ENCODE measurements around the gene GALP.
"Not testable (repeated sequence)": the region's sequence is repeated elsewhere in the genome, so short reads cannot be mapped to it uniquely, and the experiment has no call there.

The GALP gene

GRCh38 chr19:56175861-56176307 is at the start of gene GALP:
Gene GALP, plus strand, starts transcription at chr19:56176008. Its CDS starts 1,101 bp downstream, at chr19:56177109.
- DNase-seq, result not testable (repeated sequence)

GRCh38 chr19:56126983-56127780 is 48.6 kb upstream of the GALP start:
- DNase-seq, result no peak

DNA sequence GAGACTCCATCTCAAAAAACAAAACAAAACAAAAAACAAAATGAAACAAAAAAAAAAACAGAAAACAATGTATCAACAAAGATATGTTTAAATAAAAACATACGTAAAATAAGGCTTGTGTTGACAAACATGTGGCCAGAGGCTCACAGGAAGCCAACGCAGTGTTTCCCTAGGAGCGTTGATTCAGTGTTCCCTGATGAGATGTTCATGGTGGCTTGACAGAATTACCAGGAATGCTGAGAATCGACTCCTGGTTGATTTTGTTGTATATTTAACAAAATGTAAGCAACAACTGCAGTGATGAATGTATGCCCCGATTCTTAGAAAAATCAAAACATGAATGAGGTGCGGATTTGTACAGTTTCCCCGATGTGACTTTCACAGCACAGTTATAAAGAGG is 45.8 kb upstream of the GALP start:
- no peak for DNase-seq

- no peak for DNase-seq
Observed at GRCh38 chr19:56131651-56132050, 44.2 kb upstream of the GALP start.

DNA sequence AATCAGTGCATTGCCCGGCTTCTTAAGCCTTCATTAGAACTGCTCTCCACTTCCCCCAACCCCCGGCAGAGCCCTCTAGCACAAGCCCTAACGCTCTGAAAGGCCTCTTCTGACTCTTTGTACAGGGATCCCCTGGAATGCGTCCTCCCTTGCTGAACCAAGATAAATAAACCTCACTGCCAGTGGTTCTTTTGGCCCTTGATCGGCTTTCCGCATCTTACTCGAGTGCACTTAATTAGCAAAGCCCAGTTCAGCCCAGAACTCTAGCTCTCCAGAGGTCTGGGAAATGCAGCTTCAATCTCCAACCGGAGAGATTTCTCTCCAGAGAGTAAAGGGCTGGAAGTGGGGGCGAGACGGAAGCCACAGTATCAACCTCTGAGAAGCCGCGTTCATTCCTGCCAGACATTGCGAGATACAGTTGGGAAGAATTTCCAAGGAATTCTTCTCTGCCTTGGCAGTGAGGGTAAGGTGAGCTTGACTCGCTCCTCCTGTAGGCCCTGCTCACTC is 43.4 kb upstream of the GALP start:
- DNase-seq, result no peak

DNA sequence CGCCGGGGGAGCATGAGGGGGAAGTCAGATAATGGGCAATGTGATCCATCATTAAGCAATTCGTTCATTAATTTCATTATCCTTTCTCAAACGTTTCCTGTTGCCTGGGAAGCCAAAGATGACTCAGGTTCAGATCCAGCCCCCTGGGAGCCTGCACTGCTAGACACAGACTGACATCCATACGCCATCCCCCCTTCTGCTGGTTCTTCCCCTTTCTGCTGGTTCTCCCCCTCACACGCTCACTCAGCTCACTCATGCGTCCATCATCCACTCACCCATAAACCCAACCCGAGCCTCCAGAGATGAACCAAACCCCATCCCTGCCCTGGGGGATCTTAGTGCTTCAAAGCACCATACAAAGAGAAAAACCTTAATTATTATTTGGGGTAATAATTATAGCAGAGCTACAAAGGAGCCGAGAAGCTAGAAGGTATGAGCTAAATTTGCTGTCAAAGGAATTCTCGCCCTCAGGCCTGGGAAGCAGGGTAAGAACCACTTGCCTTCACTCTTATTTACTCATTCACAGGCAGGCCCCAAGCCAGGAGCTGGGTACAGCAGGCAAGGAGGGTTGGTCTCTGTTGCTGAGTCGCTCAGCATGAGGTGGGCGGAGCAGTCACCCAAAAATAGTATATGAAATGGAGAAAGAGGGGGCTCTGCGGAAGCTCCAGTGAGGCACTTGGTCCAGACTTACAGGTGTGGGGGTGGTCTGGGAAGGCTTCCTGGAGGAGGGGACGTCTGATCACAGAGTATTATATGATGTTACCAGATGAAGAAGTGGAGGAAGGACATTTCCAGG is 41.8 kb upstream of the GALP start:
- no peak for DNase-seq

- DNase-seq, result no peak
Observed at GRCh38 chr19:56134654-56134921, 41.2 kb upstream of the GALP start.

DNA sequence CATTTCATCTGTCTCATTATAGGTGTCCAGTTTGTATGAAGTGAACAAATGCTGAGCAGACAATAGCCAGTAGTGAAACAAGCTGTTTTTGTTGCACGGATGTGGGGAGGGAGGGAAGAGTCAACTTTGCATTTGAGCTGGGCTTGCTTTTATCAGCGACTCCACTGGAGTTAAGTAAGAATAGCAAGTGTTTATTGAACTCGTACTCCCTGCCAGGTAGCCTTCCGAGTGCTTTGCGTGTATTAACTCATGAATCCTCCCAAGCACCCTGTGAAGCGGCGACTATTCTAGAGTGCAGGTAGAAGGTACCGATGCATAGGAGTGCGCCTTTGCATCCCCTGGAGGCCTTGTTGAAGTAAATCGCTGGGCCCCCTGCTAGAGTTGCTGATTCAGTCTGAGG is 39.4 kb upstream of the GALP start:
- no peak for DNase-seq

GRCh38 chr19:56137405-56137804 is 38.4 kb upstream of the GALP start:
- no peak for DNase-seq

DNA sequence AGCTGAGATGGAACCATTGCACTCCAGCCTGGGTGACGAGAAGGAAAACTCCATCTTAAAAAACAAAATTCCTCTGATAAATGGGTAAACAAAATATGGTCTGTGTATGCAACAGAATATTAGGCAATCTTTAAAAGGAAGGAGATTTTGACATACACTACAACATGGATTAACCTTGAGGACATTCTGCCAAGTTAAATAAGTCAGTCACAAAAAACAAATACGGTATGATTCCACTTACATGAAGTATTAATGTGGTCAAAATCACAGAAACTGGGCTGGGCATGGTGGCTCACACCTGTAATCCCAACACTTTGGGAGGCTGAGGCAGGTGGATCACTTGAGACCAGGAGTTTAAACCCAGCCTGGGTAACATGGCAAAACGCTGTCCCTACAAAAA is 37.7 kb upstream of the GALP start:
- DNase-seq, result no peak

DNA sequence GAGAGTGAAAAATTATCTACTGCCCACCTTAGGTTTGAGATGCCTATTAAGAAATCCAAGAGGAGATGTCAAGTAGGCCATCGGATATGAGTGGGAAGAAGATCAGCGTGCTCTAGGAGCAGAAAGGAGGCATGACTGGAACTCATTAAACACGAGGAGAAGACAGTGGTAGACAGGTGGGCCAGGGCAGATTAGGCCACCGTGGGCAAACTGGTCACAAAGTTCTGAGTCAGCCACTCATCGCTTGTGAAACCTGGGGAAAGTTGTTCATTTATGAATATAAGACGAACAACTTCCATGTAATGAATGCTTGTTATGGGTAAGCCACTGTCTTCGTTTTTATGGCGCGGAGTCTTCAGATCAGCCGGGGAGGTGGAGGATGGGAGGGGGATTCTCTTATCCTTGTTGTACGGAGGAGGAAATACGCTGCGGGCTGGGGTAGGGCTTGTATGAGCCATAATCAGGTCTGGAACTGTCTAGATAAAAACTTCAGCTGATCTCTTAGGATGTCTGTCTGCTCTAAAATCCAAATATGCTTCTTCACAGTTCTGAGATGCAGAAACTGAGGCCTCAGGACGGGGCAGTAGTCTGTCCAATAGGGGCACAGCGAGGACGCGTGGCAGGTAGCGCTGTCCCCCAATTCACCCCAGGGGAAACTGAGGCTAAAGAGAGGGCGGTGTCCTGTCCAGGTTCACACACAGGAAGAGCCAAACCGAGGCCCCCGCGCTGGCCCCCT is 35.8 kb upstream of the GALP start:
- DNase-seq, result no peak

GRCh38 chr19:56140583-56141416 is 35.0 kb upstream of the GALP start, which contains the start of gene ZNF444:
Gene ZNF444, plus strand, starts transcription at chr19:56141287. Its CDS starts 5,625 bp downstream, at chr19:56146912.
- peak; percentile 91 for DNase-seq

DNA sequence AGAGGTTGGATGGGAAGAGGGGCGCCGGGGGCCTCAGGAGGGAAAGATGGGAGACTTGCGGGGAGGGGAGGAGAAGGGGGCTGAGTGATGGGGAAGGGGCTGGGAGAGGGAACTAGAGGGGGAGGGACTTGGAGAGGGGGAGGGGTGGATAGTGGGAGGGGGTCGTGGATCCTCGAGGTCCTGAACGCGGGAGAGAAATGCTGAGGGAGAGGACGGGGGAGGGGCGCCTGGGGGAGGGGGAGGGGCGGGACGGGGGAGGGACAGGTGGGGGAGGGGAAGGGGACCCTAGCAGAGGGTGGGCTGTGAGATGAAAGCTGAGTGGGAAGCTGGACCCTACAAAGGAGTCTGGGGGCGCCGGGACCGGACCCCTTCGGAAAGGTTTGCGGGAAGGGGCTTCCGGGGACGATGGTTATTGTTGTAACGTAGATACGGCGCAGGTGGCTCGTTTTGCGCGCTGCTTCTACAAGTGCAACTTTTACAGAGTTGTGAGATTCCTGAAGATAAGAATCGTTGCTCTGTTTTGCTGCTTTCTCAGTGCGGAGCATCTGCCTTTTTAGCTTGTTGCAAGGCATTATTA is 34.3 kb upstream of the GALP start:
- no peak for DNase-seq

- no peak for DNase-seq
Observed at GRCh38 chr19:56142087-56142787, 33.6 kb upstream of the GALP start.

DNA sequence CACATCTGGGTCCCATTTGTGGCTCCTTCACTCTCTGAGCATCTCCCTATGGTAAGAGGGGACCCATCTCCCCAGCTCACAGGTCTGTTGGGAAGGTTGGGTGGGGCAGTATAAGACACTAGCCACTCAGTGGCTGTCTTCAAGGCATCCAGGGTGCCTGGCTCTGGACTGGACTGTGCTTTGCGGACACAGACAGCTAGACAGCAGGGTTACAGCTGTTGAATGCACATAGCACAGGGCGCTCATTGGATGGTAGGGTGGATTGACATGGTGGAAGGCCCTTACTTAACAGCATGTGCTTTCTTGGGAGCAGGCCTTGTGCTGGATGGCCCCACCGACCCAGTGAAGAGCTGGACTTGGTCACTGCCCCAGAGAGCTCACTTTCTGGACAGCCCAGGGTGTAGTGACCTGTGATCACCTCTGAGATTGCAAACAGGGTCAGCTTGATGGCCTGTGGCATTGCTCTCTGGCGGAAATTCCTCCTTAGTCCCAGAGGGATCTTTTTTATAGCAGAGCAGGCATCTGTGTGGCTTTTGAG is 32.8 kb upstream of the GALP start:
- no peak for DNase-seq

GRCh38 chr19:56144376-56144775 is 31.4 kb upstream of the GALP start:
- DNase-seq, result no peak

GRCh38 chr19:56144831-56145230 is 31.0 kb upstream of the GALP start:
- DNase-seq, result no peak

- DNase-seq, result no peak
Observed at GRCh38 chr19:56145698-56146097, 30.1 kb upstream of the GALP start.

DNA sequence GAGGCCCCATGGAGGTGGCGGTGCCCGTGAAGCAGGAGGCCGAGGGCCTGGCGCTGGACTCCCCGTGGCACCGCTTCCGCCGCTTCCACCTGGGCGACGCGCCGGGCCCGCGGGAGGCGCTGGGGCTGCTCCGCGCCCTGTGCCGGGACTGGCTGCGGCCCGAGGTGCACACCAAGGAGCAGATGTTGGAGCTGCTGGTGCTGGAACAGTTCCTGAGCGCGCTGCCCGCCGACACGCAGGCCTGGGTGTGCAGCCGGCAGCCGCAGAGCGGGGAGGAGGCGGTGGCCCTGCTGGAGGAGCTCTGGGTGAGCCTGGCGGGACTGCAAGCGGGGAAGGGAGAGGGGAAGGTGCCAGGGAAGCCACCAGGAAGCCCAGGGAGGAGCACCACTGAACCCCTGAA is 28.9 kb upstream of the GALP start:
- DNase-seq, result no peak

DNA sequence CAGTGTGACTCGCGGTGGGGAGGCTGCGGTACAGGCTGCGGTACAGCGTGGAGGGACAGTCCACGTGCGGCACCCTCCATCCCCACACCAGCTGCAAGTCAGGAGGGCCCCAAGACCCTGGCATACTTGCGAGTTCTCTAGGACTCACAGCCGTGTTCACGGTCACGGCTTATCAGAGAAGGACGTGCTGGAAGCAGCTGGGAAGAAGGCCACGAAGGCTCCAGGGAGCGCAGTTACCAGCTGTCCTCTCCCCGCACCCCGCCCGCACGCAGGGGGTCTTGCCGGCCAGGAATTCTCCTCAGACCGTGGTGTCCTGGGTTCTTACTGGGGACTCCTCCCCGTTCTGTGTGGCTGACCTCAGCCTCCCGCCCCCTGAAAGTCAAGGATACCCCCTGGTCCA is 28.5 kb upstream of the GALP start:
- DNase-seq, result no peak

DNA sequence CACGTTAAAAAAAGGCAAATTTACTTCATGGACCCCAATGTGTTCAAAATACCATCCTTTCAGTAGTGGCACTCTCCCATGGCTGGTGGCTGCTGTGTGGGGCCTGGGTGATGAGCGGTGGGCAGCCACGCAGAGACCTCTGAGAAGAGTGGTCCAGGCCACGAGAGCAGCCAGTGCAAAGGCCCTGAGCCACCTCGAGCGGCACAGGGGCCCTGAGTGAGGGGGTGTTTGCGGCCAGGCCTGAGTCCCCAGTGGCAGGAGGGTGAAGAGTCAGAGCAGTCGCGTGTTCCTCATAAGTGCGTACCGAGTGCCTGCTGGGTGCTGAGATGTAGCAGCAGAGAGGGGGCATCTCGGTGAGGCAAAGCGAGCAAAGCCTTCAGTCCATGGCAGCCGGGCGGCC is 27.7 kb upstream of the GALP start:
- DNase-seq, result no peak
